Kidney epithelial cell (primary cell): ENCODE measurements around the gene NTM. TPM values are rescaled to one million over a fixed set of nuclear protein-coding genes. Genes with fewer than 3 reads are reported as not detected.
A peak's percentile ranks its signal among the peaks of the same experiment; 100 is the strongest.

Source experiments
- DNase-seq: peaks from one replicate; pipeline ENCODE4 v3.0.0-alpha.2; 2010; ENCODE audit warnings: low read depth
- H3K27me3 ChIP-seq: 2 replicates; pipeline ENCODE4 v1.6.0; 2011; ENCODE audit warnings: low read length; ENCODE audit not compliant: control insufficient read depth, insufficient read depth
- H3K36me3 ChIP-seq: 2 replicates; pipeline ENCODE4 v1.5.1; 2011; ENCODE audit warnings: low read length; ENCODE audit not compliant: control insufficient read depth, insufficient read depth
- H3K4me3 ChIP-seq: 2 replicates; pipeline ENCODE4 v1.5.1; 2011; ENCODE audit warnings: low read depth, mild to moderate bottlenecking, control low read depth, low read length
- CTCF ChIP-seq: IDR thresholded peaks from 2 replicates; pipeline ENCODE4 v1.5.1; 2011; ENCODE audit warnings: mild to moderate bottlenecking, moderate library complexity, low read length, control low read depth, inconsistent platforms; ENCODE audit not compliant: insufficient read depth, poor library complexity, severe bottlenecking
- total RNA-seq: library from RNA; depleted of rRNA; stranded (reverse); fragments of >200 nt; gene quantifications from 2 replicates; pipeline ENCODE4 v1.2.3, GENCODE V29; 2015

Gene NTM
- total RNA-seq, 1 donor from 2014 or later: 111 TPM

- Histone ChIP-seq H3K36me3 (no peaks in the 10 kb centered on the region), H3K27me3 (no peaks in the 10 kb centered on the region), H3K4me3 (no peak overlapping the region)
- no peak for TF ChIP-seq CTCF
- no peak for DNase-seq
Measured at GRCh38 chr11:131614631-131615030, 244.2 kb downstream of the NTM start.

GRCh38 chr11:131615611-131616010, 245.2 kb downstream of the NTM start:
- DNase-seq: no peak
- H3K4me3 ChIP-seq: no peak overlapping the region
- no peak for TF ChIP-seq CTCF
- H3K36me3 ChIP-seq: no peaks in the 10 kb centered on the region
- H3K27me3 ChIP-seq: no peaks in the 10 kb centered on the region

- no peak overlapping the region for H3K4me3 ChIP-seq
- DNase-seq: no peak
- TF ChIP-seq CTCF: no peak
- no peaks in the 10 kb centered on the region for H3K27me3 ChIP-seq
- H3K36me3 ChIP-seq: no peaks in the 10 kb centered on the region
Measured at GRCh38 chr11:131616481-131617140, 246.2 kb downstream of the NTM start.

- Histone ChIP-seq H3K4me3 (no peak overlapping the region), H3K36me3 (no peaks in the 10 kb centered on the region), H3K27me3 (no peaks in the 10 kb centered on the region)
- no peak for TF ChIP-seq CTCF
- DNase-seq: no peak
Measured at GRCh38 chr11:131618201-131618600, 247.8 kb downstream of the NTM start.

GRCh38 chr11:131622193-131622592, 251.8 kb downstream of the NTM start:
- TF ChIP-seq CTCF: no peak
- no peak for DNase-seq
- H3K36me3 ChIP-seq: no peaks in the 10 kb centered on the region
- H3K27me3 ChIP-seq: no peaks in the 10 kb centered on the region
- H3K4me3 ChIP-seq: no peak overlapping the region

- Histone ChIP-seq H3K27me3 (no peaks in the 10 kb centered on the region), H3K36me3 (no peaks in the 10 kb centered on the region), H3K4me3 (no peak overlapping the region)
- peak; percentile 19 for DNase-seq
- no peak for TF ChIP-seq CTCF
Measured at GRCh38 chr11:131624531-131624930, 254.1 kb downstream of the NTM start.
